Caco-2 (cell line): ENCODE results near the gene SV2B. TPM values are rescaled to one million over a fixed set of nuclear protein-coding genes. Genes with fewer than 3 reads are reported as not detected.

ENCODE experiments used
- BruUV-seq: library from RNA; stranded (reverse); fragments of 400-500 nt; replicated peaks from 2 replicates; lab custom pipeline; 2021; lab: Mats Ljungman, UMichigan
- CTCF ChIA-PET: fragments of 300-600 bp; sonication (Branson Sonifier 250); formaldehyde crosslinking; loops from one replicate; lab custom pipeline; 2022; ENCODE audit warnings: antibody characterized with exemption; lab: Charles Lee
- POLR2A ChIA-PET: fragments of 300-600 bp; sonication (Branson Sonifier 250); formaldehyde crosslinking; loops from one replicate; lab custom pipeline; 2022; ENCODE audit warnings: antibody characterized with exemption; lab: Charles Lee
- DNase-seq, 2 experiments: peaks; one replicate each; pipeline versions ENCODE4 v3.0.0 to v3.0.0-alpha.2; 2020 to 2022
- H3K27me3 ChIP-seq: replicated peaks from 2 replicates; pipeline ENCODE4 v1.6.0; 2011; ENCODE audit warnings: low read length; ENCODE audit not compliant: control insufficient read depth, insufficient read depth
- H3K36me3 ChIP-seq: 2 replicates; pipeline ENCODE4 v1.5.1; 2011; ENCODE audit warnings: low read length; ENCODE audit not compliant: control insufficient read depth, insufficient read depth
- H3K4me1 ChIP-seq: fragments of 250-450 bp; sonication (Bioruptor Pico); 2 replicates; pipeline ENCODE4 v1.5.1; 2020; ENCODE audit warnings: mild to moderate bottlenecking
- H3K4me3 ChIP-seq: 2 replicates; pipeline ENCODE4 v1.5.1; 2011; ENCODE audit warnings: low read depth, mild to moderate bottlenecking, control low read depth, low read length
- H3K9me3 ChIP-seq: fragments of 250-450 bp; sonication (Bioruptor Pico); 2 replicates; pipeline ENCODE4 v1.5.1; 2020; ENCODE audit warnings: mild to moderate bottlenecking, moderate library complexity
- H3K27ac Mint-ChIP-seq: one replicate; pipeline ENCODE4 v1.8.0; 2022; ENCODE audit warnings: mixed read lengths; ENCODE audit not compliant: unreplicated experiment
- H3K27me3 Mint-ChIP-seq: one replicate; pipeline ENCODE4 v1.8.0; 2022; ENCODE audit warnings: mixed read lengths; ENCODE audit not compliant: insufficient read depth, unreplicated experiment
- H3K36me3 Mint-ChIP-seq: one replicate; pipeline ENCODE4 v1.8.0; 2022; ENCODE audit warnings: mild to moderate bottlenecking, mixed read lengths; ENCODE audit not compliant: insufficient read depth, unreplicated experiment
- H3K4me1 Mint-ChIP-seq: one replicate; pipeline ENCODE4 v1.8.0; 2022; ENCODE audit warnings: low read depth, mixed read lengths; ENCODE audit not compliant: unreplicated experiment
- H3K4me3 Mint-ChIP-seq: one replicate; pipeline ENCODE4 v1.8.0; 2022; ENCODE audit warnings: mild to moderate bottlenecking, moderate library complexity, mixed read lengths; ENCODE audit not compliant: unreplicated experiment
- H3K9me3 Mint-ChIP-seq: one replicate; pipeline ENCODE4 v1.8.0; 2022; ENCODE audit warnings: mixed read lengths; ENCODE audit not compliant: unreplicated experiment
- intact Hi-C: fragments of 100-400 bp; cut with micrococcal nuclease; formaldehyde crosslinking; loops from one replicate; pipeline ENCODE4 v1.10.0; 2022; ENCODE audit not compliant: unreplicated experiment
- total RNA-seq: library from RNA; stranded (reverse); gene quantifications from 2 replicates; pipeline ENCODE4 v1.2.3, GENCODE V29; 2022
- TF ChIP-seq, protein P1 (sequence below), 2 experiments: fragments of 200-600 bp in 1 of 2; IDR thresholded peaks; 1 replicate in 1 of 2; 2 replicates in 1 of 2; pipeline versions ENCODE4 v1.5.1 to v1.8.0; 2011 to 2022; ENCODE audit warnings: antibody characterized with exemption in 1 of 2, control low read depth in 1 of 2, inconsistent platforms in 1 of 2, low read depth in 1 of 2, low read length in 1 of 2, mild to moderate bottlenecking in 1 of 2, moderate library complexity in 1 of 2; ENCODE audit not compliant: insufficient read depth in 1 of 2, severe bottlenecking in 1 of 2, unreplicated experiment in 1 of 2

SV2B gene
- total RNA-seq, 1 experiment from 2014 or later, result not detected

DNA sequence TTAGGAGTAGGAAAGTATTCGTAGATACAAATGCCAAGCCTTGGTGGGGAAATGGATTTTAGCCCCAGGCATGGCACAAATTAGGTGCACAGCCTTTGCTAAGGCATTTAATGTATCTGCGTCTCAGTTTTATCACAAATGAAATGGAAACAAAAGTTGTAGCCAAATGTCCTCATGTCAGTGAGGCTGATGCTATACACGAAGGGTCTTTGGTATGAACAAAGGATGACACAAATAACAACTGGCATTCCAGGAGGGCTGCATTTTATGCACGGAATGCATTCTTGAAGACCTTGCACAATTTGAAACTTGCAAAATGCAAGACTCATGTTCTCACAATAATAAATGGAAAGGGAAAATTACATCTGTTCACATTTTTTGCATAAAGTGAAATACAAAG, 181.9 kb downstream of the SV2B start:
- intact Hi-C loops, result no loop called here
- H3K9me3 ChIP-seq, result no peaks in the 10 kb centered on the region
- no peaks in the 10 kb centered on the region for H3K36me3 Mint-ChIP-seq

DNA sequence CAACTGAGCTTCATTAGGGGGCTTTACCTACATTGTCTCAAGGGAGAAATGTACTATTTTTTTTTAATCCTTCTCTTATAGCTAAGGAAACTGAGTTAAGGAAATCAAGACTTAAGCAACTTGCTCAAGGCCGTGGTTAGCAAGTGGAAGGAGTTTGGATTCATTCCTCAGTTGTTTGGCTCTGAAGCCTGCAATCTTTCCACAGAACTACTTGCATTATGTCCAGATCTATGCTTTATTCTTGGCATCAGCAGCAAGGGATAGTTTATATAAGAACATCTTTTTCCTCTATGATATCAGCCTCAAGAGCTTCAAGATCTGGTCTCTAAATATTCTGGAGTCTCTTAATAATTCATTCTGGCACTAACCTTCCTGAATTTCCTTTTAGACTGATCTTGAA, 182.4 kb downstream of the SV2B start:
- no peaks in the 10 kb centered on the region for H3K9me3 ChIP-seq
- TF ChIP-seq, protein P1, sequence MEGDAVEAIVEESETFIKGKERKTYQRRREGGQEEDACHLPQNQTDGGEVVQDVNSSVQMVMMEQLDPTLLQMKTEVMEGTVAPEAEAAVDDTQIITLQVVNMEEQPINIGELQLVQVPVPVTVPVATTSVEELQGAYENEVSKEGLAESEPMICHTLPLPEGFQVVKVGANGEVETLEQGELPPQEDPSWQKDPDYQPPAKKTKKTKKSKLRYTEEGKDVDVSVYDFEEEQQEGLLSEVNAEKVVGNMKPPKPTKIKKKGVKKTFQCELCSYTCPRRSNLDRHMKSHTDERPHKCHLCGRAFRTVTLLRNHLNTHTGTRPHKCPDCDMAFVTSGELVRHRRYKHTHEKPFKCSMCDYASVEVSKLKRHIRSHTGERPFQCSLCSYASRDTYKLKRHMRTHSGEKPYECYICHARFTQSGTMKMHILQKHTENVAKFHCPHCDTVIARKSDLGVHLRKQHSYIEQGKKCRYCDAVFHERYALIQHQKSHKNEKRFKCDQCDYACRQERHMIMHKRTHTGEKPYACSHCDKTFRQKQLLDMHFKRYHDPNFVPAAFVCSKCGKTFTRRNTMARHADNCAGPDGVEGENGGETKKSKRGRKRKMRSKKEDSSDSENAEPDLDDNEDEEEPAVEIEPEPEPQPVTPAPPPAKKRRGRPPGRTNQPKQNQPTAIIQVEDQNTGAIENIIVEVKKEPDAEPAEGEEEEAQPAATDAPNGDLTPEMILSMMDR (IDR thresholded peaks at IDR 0.05; ENCODE audit: insufficient read depth in 1 of 2, low read depth in 1 of 2, low read length in 1 of 2, severe bottlenecking in 1 of 2, unreplicated experiment in 1 of 2), result no peak
- Mint-ChIP-seq H3K36me3 (no peaks in the 10 kb centered on the region), H3K4me1 (no peaks in the 10 kb centered on the region), H3K9me3 (no peaks in the 10 kb centered on the region), H3K4me3 (no peak overlapping the region), H3K27ac (no peak overlapping the region), H3K27me3 (peaks cover 17% of the 10 kb centered on the region)
- CTCF ChIA-PET, result no interaction called here
- DNase-seq, result no peak
- H3K27me3 ChIP-seq, result peaks cover 1% of the 10 kb centered on the region
- H3K4me3 ChIP-seq, result no peak overlapping the region
- intact Hi-C loops, result no loop called here
- BruUV-seq, result no TSS peak
- H3K4me1 ChIP-seq, result no peaks in the 10 kb centered on the region
- H3K36me3 ChIP-seq, result no peaks in the 10 kb centered on the region
- POLR2A ChIA-PET, result no interaction called here

More for the DNA sequence above, 181.9 kb downstream of the SV2B start:
- no peak overlapping the region for H3K4me3 ChIP-seq
- H3K27me3 ChIP-seq, result no peaks in the 10 kb centered on the region; the same call in 1 of the 2 replicates
- CTCF ChIA-PET, result no interaction called here
- no peaks in the 10 kb centered on the region for H3K36me3 ChIP-seq
- Mint-ChIP-seq H3K4me1 (no peaks in the 10 kb centered on the region), H3K9me3 (no peaks in the 10 kb centered on the region), H3K4me3 (no peak overlapping the region), H3K27ac (no peak overlapping the region), H3K27me3 (peaks cover 14% of the 10 kb centered on the region)
- TF ChIP-seq, protein P1 (IDR thresholded peaks at IDR 0.05; ENCODE audit: insufficient read depth in 1 of 2, low read depth in 1 of 2, low read length in 1 of 2, severe bottlenecking in 1 of 2, unreplicated experiment in 1 of 2), result no peak
- POLR2A ChIA-PET, result no interaction called here
- no peak for DNase-seq
- BruUV-seq, result no TSS peak
- no peaks in the 10 kb centered on the region for H3K4me1 ChIP-seq

DNA sequence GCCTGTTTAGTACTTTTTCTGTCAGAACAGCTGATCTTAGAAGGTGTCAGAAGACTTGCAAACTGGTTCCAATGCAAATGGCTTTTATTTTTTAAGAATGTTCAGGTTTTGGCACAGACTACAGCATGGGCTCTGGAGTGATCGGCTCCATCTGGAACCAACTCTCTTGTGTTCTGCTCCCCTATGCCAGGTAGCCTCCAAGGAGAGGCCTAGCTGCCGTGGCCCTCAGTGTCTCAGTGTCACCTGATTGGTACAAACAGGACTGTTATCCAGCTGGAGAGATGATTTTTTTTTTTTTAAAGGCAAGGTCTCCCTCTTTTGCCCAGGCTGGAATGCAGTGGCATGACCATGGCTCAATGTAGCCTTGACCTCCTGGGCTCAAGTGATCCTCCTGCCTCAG, 183.1 kb downstream of the SV2B start:
- ChIA-PET CTCF (no interaction called here), POLR2A (no interaction called here)
- peaks cover 17% of the 10 kb centered on the region for H3K27me3 Mint-ChIP-seq
- no peak for DNase-seq
- H3K36me3 ChIP-seq, result no peaks in the 10 kb centered on the region
- TF ChIP-seq, protein P1 (IDR thresholded peaks at IDR 0.05; ENCODE audit: insufficient read depth in 1 of 2, low read depth in 1 of 2, low read length in 1 of 2, severe bottlenecking in 1 of 2, unreplicated experiment in 1 of 2), result no peak
- no peaks in the 10 kb centered on the region for H3K9me3 Mint-ChIP-seq
- H3K9me3 ChIP-seq, result no peaks in the 10 kb centered on the region; the same call in 1 of the 2 replicates
- BruUV-seq, result no TSS peak
- intact Hi-C loops, result no loop called here
- no peaks in the 10 kb centered on the region for H3K4me1 ChIP-seq
- no peak overlapping the region for H3K4me3 ChIP-seq
- H3K4me3 Mint-ChIP-seq, result no peak overlapping the region
- no peaks in the 10 kb centered on the region for H3K36me3 Mint-ChIP-seq
- H3K27me3 ChIP-seq, result peaks cover 1% of the 10 kb centered on the region
- H3K27ac Mint-ChIP-seq, result no peak overlapping the region
- H3K4me1 Mint-ChIP-seq, result no peaks in the 10 kb centered on the region
